Epithelial cell of prostate (primary cell): Measurements from ENCODE around the gene FSTL4.
"Not testable (repeated sequence)": the region's sequence is repeated elsewhere in the genome, so short reads cannot be mapped to it uniquely, and the experiment has no call there.

ENCODE experiments used
- DNase-seq: peaks from one replicate; pipeline ENCODE4 v3.0.0-alpha.2; 2011; ENCODE audit warnings: low read depth, low spot score
- H3K27ac ChIP-seq: fragments of 450-650 bp; 2 replicates; pipeline ENCODE4 v1.5.1; 2017; ENCODE audit warnings: mild to moderate bottlenecking

The FSTL4 gene

GRCh38 chr5:133396814-133397213, 215.5 kb downstream of the FSTL4 start:
- DNase-seq: no peak

DNA sequence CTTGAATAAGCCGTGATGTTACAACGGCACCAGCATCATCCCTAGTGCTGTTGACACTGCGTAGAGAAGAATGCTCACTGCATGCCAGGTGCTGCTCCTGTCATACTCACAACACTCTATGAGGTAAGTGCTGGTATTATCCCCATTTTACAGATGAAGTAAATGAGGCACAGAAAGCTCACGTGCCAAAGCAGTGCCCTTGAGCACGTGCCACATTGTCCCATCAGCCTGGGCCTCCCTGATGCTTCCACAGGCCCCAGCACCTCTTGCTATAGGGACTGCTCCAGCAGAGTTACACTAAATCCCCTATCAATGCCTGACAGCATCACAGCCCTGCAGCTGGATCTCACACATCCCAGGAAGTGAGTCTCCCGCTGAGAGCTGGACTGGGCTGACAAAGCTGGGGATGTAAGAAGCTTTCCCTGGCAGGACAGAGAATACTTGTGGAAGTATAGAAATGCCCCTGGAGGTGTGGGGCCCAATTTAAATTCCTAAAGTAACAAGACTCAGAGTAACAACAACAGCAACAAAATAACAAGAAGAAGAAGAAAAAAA, 216.1 kb downstream of the FSTL4 start:
- DNase-seq: no peak
- H3K27ac ChIP-seq: no peak overlapping the region

More at GRCh38 chr5:133396814-133397213, 215.5 kb downstream of the FSTL4 start:
- no peak overlapping the region for H3K27ac ChIP-seq

DNA sequence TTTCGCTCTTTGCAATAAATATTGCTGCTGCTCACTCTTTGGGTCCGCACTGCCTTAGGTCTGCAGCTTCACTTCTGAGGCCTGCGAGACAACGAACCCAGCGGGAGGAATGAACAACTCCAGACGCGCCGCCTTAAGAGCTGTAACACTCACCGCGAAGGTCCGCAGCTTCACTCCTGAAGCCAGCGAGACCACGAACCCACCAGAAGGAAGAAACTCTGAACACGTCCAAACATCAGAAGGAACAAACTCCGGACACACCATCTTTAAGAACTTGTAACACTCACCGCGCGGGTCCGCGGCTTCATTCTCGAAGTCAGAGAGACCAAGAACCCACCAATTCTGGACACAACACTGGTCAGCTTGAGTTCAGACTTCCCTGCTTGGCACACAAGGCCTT, 217.1 kb downstream of the FSTL4 start:
- DNase-seq: not testable (repeated sequence)

GRCh38 chr5:133394477-133394817, 217.9 kb downstream of the FSTL4 start:
- not testable (repeated sequence) for H3K27ac ChIP-seq, DNase-seq

More for the DNA sequence above, 217.1 kb downstream of the FSTL4 start:
- not testable (repeated sequence) for H3K27ac ChIP-seq

- H3K27ac ChIP-seq: no peak overlapping the region
- DNase-seq: no peak
Measured at GRCh38 chr5:133393776-133394476, 218.4 kb downstream of the FSTL4 start.

- no peak overlapping the region for H3K27ac ChIP-seq
- no peak for DNase-seq
Measured at GRCh38 chr5:133392448-133392847, 219.9 kb downstream of the FSTL4 start.

- no peak for DNase-seq
- no peak overlapping the region for H3K27ac ChIP-seq
Measured at GRCh38 chr5:133391354-133392136, 220.8 kb downstream of the FSTL4 start.

GRCh38 chr5:133390416-133391353, 221.7 kb downstream of the FSTL4 start:
- DNase-seq: no peak
- H3K27ac ChIP-seq: no peak overlapping the region

DNA sequence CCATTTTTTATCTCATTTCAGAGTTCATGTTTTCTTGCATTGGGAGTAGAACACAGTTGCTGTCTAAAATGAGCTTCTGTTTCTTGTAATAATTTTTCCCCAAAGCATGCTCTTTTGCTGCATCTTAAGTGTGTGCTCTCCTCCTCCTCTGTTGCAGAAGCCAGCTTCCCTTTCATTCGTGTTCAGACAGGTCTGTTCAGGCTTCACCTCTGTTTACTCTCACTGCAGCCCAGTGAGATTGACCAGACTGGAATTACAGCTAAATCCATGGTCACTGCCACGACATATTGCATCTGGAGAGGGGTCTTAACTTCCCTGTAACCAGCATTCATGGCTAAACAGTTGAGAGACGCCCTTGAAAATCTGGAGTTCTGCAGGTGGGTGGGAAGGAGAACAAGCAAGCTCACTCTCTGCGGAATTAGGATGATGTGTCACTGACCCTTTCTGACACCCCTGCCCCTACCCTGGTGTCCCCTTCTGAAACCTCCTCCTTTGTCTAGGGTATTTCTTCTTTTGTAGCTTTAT, 223.2 kb downstream of the FSTL4 start:
- H3K27ac ChIP-seq: no peak overlapping the region
- DNase-seq: no peak

DNA sequence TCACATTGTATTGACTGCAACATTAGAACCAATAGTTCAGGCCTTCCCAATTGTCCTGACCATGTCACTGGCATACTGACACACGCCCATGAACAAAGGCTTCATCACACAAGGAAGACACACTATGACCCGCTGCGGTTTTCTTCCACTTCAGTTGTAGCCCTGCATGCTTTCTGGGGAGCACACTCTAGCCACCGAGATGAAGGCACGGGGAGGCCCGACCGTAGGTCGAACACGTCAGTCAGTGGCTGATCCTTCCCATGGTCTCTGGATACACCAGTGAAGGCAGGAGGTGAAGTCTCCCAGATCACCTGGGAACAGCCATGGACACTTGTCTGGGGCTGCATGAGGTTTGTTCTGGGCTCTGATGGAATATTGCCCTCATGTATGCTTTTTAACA, 224.7 kb downstream of the FSTL4 start:
- no peak for DNase-seq
- no peak overlapping the region for H3K27ac ChIP-seq

GRCh38 chr5:133387091-133387490, 225.2 kb downstream of the FSTL4 start:
- no peak for DNase-seq
- H3K27ac ChIP-seq: no peak overlapping the region

GRCh38 chr5:133386662-133387061, 225.7 kb downstream of the FSTL4 start:
- DNase-seq: no peak
- H3K27ac ChIP-seq: no peak overlapping the region

DNA sequence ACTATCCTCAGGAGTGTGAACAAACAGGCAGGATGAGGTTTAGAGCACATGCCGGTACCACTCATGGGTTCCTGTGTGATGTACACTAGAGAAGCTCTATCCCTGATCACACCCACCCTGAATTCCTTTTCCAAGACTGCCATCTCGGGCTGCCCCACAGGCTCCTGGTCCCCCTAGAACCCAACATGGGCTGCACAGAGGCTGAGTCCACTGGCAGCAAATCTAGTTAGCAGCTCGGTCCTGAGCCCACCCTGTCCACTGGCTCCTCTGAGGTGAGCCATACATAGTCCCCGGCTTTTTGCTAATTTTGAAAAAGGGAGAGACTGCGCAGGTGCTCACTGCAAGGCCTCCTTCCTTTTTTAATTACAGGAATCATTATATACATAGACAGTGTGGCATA, 227.0 kb downstream of the FSTL4 start:
- no peak for DNase-seq
- H3K27ac ChIP-seq: no peak overlapping the region

DNA sequence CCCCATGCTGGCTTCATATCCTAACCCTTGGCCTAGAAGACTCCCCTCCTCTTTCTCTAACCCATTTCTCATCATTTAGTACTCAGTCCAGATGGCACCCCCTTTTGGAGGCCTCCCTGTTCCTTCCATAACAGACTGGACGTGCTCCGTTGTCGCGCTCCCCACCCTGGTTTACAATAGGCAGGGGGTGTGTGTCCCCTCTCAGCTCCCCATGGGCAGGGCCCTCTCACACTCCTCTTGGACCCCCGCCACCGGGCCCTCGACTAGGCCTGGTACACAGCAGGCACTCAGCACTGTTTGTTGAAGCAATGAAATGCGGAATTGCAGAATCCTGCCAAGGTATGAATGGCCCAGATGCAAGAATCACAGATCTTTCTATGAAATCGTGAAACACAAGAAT, 227.4 kb downstream of the FSTL4 start:
- H3K27ac ChIP-seq: no peak overlapping the region
- DNase-seq: no peak

DNA sequence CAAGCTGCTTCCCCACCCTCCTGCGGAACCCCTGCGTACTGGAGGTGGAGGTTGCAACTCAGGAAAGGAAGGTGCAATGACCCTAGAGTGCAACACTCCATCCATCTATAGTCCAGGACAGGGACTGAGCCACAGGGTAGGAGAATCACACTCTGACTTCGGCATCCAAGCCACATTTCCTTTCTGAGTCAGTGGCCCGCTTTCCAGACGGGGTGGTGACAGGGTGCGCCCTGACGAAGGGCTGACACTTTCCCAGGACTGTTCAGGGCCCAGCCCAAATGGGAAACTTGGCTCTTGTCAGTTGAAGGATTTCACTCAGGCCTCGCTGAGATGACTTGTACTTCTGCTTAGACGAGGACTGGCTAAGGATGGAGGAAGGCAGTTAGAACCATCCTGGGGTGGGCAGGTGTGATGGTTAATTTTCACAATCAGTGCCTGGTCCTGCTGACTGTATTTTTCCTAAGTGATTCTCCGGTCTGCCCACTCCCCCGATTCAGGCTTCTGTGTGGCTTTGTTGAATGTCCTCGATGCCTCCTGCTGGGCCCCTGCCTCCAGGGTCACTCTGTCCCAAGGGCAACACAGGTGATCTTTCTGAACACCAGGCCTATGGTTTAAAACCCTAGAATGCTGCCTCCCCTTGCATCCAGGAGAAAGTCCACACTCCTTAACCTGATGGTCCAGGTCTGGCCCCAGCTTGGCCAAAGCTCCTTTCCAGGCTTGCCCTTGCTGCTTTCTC, 228.1 kb downstream of the FSTL4 start:
- H3K27ac ChIP-seq: no peak overlapping the region
- DNase-seq: no peak

GRCh38 chr5:133383580-133383939, 228.8 kb downstream of the FSTL4 start:
- no peak for DNase-seq
- H3K27ac ChIP-seq: no peak overlapping the region

DNA sequence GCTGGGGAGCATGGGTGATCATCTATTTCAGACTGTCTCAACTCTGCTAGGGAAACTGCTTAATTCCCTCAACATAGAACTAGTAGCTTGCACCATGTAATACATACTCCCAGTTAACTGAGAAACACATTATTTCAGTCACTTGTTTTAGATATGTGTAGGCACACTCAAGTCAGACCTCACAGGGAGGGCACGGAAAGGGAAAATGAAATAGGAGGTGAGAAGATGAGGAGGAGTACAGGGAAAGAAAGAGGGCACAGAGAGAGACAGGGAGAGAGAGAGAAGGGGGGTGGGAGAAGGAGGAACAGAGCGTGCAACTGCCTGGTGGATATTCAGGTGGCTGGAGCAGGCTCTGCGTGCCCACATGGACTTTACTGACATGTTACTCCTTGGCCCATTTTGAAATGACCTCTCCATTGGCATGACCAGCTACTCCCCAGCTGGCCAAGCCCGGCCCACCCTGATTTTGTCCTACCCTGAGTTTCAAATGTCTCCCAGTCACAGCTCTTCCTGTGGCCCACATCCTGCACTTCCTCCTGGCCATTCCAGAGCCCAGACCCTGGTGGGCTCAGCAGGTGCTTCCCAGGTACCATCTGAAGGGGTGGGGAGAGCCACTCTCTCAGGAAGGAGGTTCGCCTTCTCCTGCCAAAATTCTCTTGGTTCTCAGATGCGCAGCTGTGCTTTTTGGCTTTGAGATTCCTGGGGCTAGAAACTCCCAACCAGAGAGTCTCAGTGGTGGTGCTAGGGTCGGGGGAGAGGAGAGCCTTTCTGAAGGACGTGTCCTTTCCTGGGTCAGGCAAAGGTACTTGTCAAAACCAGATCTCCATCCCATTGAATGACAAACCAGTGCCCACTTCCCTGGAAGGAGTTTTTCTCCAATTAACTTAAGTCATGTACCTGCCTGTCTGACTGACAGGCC, 229.4 kb downstream of the FSTL4 start:
- DNase-seq: no peak

GRCh38 chr5:133381571-133382365, 230.6 kb downstream of the FSTL4 start:
- DNase-seq: no peak
- no peak overlapping the region for H3K27ac ChIP-seq

More for the DNA sequence above, 229.4 kb downstream of the FSTL4 start:
- no peak overlapping the region for H3K27ac ChIP-seq
